Bronchial epithelial cell (primary cell): ENCODE results near the gene RAI1. TPM values are rescaled to one million over a fixed set of nuclear protein-coding genes. Genes with fewer than 3 reads are reported as not detected.

Experiments
- DNase-seq: peaks from one replicate; pipeline ENCODE4 v3.0.0-alpha.2; 2010; ENCODE audit warnings: low read depth
- FAIRE-seq: peaks from 2 replicates; lab custom pipeline; 2011; peaks lifted over from hg19 to GRCh38; lab: Jason Lieb, UNC
- H3K27me3 ChIP-seq: 2 replicates; pipeline ENCODE4 v1.5.1; 2011; ENCODE audit warnings: low read length; ENCODE audit not compliant: control insufficient read depth, insufficient read depth
- H3K36me3 ChIP-seq: 2 replicates; pipeline ENCODE4 v1.5.1; 2011; ENCODE audit warnings: low read length; ENCODE audit not compliant: control insufficient read depth, insufficient read depth
- H3K4me3 ChIP-seq: 2 replicates; pipeline ENCODE4 v1.5.1; 2011; ENCODE audit warnings: mild to moderate bottlenecking, low read depth, low read length, control low read depth
- CTCF ChIP-seq: IDR thresholded peaks from 2 replicates; pipeline ENCODE4 v1.5.1; 2011; ENCODE audit warnings: mild to moderate bottlenecking, moderate library complexity, low read length, control low read depth, inconsistent platforms; ENCODE audit not compliant: insufficient read depth, severe bottlenecking
- total RNA-seq: library from RNA; depleted of rRNA; stranded (reverse); fragments of >200 nt; gene quantifications from 2 replicates; pipeline ENCODE4 v1.2.1, GENCODE V29; 2014

The RAI1 gene
- total RNA-seq, 1 donor from 2014 or later = 7.4 TPM

DNA sequence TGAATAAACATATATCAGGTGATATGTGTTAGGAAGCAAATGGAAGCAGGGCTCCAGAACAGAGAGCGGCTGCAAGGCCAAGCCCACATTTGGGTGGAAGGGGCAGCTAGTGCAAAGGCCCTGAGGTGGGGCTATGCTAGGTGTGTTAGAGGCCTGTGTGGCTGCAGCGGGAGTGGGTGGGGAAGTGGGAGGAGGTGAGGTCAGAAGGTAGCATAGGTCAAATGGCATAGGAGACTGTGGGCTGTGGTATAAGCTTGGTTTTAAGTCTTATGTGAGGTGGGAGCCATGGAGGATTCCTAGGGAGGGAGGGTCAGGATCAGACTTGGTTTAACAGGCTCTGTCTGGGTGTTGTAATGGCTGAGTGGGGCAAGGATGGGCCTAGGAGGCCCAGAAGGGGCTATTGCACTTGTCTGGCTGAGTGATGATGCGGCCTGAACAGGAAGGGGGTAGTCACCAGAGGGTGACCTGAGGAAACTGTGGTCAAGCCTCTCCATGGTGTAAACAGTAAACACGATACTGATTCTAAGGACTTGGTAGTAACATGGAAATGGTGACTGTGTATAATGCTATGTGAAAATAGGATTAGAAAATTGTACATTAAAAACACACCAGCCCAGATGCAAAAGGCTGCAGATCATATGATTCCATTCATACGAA lies 31.1 kb downstream of the RAI1 start:
- Histone ChIP-seq H3K4me3 (no peak overlapping the region), H3K27me3 (no peaks in the 10 kb centered on the region), H3K36me3 (no peaks in the 10 kb centered on the region)
- DNase-seq (peak; percentile 74), FAIRE-seq (peak; percentile 7)
- TF ChIP-seq CTCF = no peak

GRCh38 chr17:17713839-17714238 lies 32.6 kb downstream of the RAI1 start:
- no peaks in the 10 kb centered on the region for H3K27me3 ChIP-seq
- no peak overlapping the region for H3K4me3 ChIP-seq
- TF ChIP-seq CTCF = no peak
- H3K36me3 ChIP-seq = peaks cover 2% of the 10 kb centered on the region
- peak; percentile 47 for DNase-seq
- FAIRE-seq = no peak

GRCh38 chr17:17714261-17714866 lies 33.1 kb downstream of the RAI1 start:
- FAIRE-seq (no peak), DNase-seq (no peak)
- Histone ChIP-seq H3K4me3 (no peak overlapping the region), H3K36me3 (peaks cover 2% of the 10 kb centered on the region), H3K27me3 (no peaks in the 10 kb centered on the region)
- no peak for TF ChIP-seq CTCF

GRCh38 chr17:17714879-17715278 lies 33.6 kb downstream of the RAI1 start:
- TF ChIP-seq CTCF = no peak
- DNase-seq (no peak), FAIRE-seq (peak; percentile 23)
- Histone ChIP-seq H3K27me3 (no peaks in the 10 kb centered on the region), H3K36me3 (peaks cover 2% of the 10 kb centered on the region), H3K4me3 (no peak overlapping the region)

DNA sequence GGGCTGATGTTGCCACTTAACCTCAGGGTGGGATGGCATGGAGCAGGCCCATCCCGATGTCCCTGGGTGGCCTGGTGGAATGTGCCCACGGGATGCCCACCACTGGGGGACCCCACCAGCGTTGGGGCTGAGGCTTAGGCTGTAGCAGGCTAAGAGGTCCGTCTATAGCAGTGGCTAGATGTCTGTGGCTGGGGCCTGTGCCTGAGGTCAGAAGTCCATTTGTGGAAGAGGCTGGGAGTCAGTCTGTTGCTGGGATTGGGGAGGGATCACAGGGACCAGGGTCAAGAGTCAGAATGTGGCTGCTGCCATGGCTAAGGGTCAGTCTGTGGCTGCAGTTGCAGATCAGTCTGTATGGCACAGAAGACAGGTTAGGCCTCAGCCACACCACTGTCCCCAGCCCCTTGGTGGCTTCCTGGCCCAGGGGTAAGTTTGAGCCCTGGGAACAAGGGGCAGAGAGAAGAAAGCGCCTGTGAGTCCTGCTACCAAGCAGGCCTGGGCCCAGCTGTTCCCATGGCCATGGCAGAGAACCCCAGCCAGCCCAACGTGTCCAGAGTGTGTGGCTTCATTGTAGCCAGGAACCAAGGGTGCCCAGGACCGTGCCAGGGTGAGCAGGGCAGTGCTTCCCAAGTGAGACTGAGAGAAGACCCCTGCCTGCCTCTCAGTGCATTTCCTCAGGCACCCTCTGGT lies 35.7 kb downstream of the RAI1 start:
- Histone ChIP-seq H3K27me3 (no peaks in the 10 kb centered on the region), H3K36me3 (peaks cover 2% of the 10 kb centered on the region), H3K4me3 (no peak overlapping the region)
- no peak for TF ChIP-seq CTCF
- no peak for DNase-seq
- FAIRE-seq = no peak
